H1 (cell line): Measurements from ENCODE around the gene EHBP1. TPM values are rescaled to one million over a fixed set of nuclear protein-coding genes. Genes with fewer than 3 reads are reported as not detected.

Experiments used
- CTCF ChIA-PET: fragments of 300-600 bp; sonication (Branson Sonifier 250); formaldehyde crosslinking; loops from one replicate; lab custom pipeline; 2021; ENCODE audit not compliant: partially characterized antibody; lab: Charles Lee
- POLR2A ChIA-PET: fragments of 300-600 bp; sonication (Branson Sonifier 250); formaldehyde crosslinking; loops from one replicate; lab custom pipeline; 2021; ENCODE audit warnings: inconsistent platforms; ENCODE audit not compliant: partially characterized antibody; lab: Charles Lee
- DNase-seq, 2 experiments: peaks; one replicate each; pipeline versions ENCODE4 v3.0.0 to v3.0.0-alpha.2; 2010 to 2022; ENCODE audit warnings: low spot score in 2 of 2, low read depth in 1 of 2, mixed read lengths in 1 of 2
- FAIRE-seq: peaks from 2 replicates; lab custom pipeline; 2011; peaks lifted over from hg19 to GRCh38; lab: Jason Lieb, UNC
- H2AFZ ChIP-seq: 2 replicates; pipeline ENCODE4 v1.8.1; 2012; ENCODE audit warnings: low read length, inconsistent platforms
- H2AK5ac ChIP-seq: 2 replicates; pipeline ENCODE4 v1.6.1; 2013; ENCODE audit warnings: low read depth, low read length
- H2BK120ac ChIP-seq: replicated peaks from 2 replicates; pipeline ENCODE3; 2013; ENCODE audit warnings: low read depth, low read length, inconsistent platforms
- H2BK12ac ChIP-seq: 2 replicates; pipeline ENCODE4 v1.6.1; 2013; ENCODE audit warnings: low read depth, low read length
- H2BK15ac ChIP-seq: 2 replicates; pipeline ENCODE4 v1.6.1; 2013; ENCODE audit warnings: low read length
- H2BK20ac ChIP-seq: 2 replicates; pipeline ENCODE4 v1.6.1; 2013; ENCODE audit warnings: low read length
- H2BK5ac ChIP-seq: 2 replicates; pipeline ENCODE4 v1.6.1; 2013; ENCODE audit warnings: low read depth, low read length
- H3K14ac ChIP-seq: 2 replicates; pipeline ENCODE4 v1.6.1; 2013; ENCODE audit warnings: inconsistent platforms; ENCODE audit not compliant: insufficient read length
- H3K18ac ChIP-seq: 2 replicates; pipeline ENCODE4 v1.6.1; 2013; ENCODE audit warnings: low read length; ENCODE audit errors: extremely low read depth
- H3K23ac ChIP-seq: 2 replicates; pipeline ENCODE4 v1.6.1; 2013; ENCODE audit warnings: inconsistent platforms; ENCODE audit not compliant: insufficient read length
- H3K23me2 ChIP-seq: 2 replicates; pipeline ENCODE4 v1.6.1; 2013; ENCODE audit warnings: low read depth, low read length
- H3K27ac ChIP-seq: 2 replicates; pipeline ENCODE4 v1.6.1; 2011; ENCODE audit warnings: low read depth, low read length, inconsistent platforms
- H3K27me3 ChIP-seq, 4 experiments: replicated peaks in 1 of 4; 1 replicate in 1 of 4; 2 replicates in 3 of 4; pipeline versions ENCODE4 v1.6.1 to v1.8.1; 2011 to 2013; ENCODE audit warnings: low read length in 3 of 4, mild to moderate bottlenecking in 3 of 4, inconsistent platforms in 2 of 4, mixed read lengths in 2 of 4, moderate library complexity in 1 of 4; ENCODE audit not compliant: control insufficient read depth in 3 of 4, insufficient read depth in 3 of 4; ENCODE audit errors: extremely low read depth in 1 of 4
- H3K36me3 ChIP-seq, 4 experiments: 2 replicates each; pipeline versions ENCODE4 v1.6.1 to v1.8.1; 2011 to 2013; ENCODE audit warnings: mild to moderate bottlenecking in 4 of 4, low read length in 3 of 4, moderate library complexity in 2 of 4, control low read depth in 1 of 4, inconsistent platforms in 1 of 4; ENCODE audit not compliant: insufficient read depth in 4 of 4, control insufficient read depth in 2 of 4
- H3K4ac ChIP-seq: replicated peaks from 2 replicates; pipeline ENCODE3; 2013; ENCODE audit warnings: low read length, low read depth, mixed read lengths, inconsistent platforms; ENCODE audit not compliant: insufficient read length
- H3K4me1 ChIP-seq, 4 experiments: replicated peaks in 1 of 4; 1 replicate in 1 of 4; 2 replicates in 3 of 4; pipeline versions ENCODE4 v1.6.1 to v1.8.1; 2011 to 2013; ENCODE audit warnings: low read length in 3 of 4, inconsistent platforms in 2 of 4, mixed read lengths in 1 of 4; ENCODE audit not compliant: insufficient read depth in 4 of 4, control insufficient read depth in 3 of 4
- H3K4me2 ChIP-seq, 2 experiments: 2 replicates each; pipeline versions ENCODE4 v1.6.1 to v1.8.1; 2011 to 2013; ENCODE audit warnings: low read depth in 2 of 2, low read length in 2 of 2, control low read depth in 1 of 2, inconsistent platforms in 1 of 2, mild to moderate bottlenecking in 1 of 2; ENCODE audit not compliant: insufficient read depth in 1 of 2
- H3K4me3 ChIP-seq, 4 experiments: fragments of 200-600, 300-600 bp in 1 of 4; sonication (generic), shearing (Covaris generic), sonication (Bioruptor Twin) in 1 of 4; 2 replicates each; pipeline versions ENCODE4 v1.5.1 to v1.8.1; 2011 to 2016; ENCODE audit warnings: low read length in 4 of 4, low read depth in 3 of 4, control low read depth in 2 of 4, inconsistent platforms in 2 of 4, mild to moderate bottlenecking in 2 of 4, mixed read lengths in 1 of 4, moderate library complexity in 1 of 4; ENCODE audit not compliant: insufficient read depth in 2 of 4; ENCODE audit errors: extremely low read depth in 1 of 4
- H3K56ac ChIP-seq: replicated peaks from 2 replicates; pipeline ENCODE3; 2013; ENCODE audit warnings: low read depth, mild to moderate bottlenecking, mixed read lengths, low read length, inconsistent platforms; ENCODE audit not compliant: insufficient read length
- H3K79me1 ChIP-seq: 2 replicates; pipeline ENCODE4 v1.6.1; 2013; ENCODE audit warnings: low read depth, low read length, control low read depth
- H3K79me2 ChIP-seq, 2 experiments: 2 replicates each; pipeline versions ENCODE4 v1.6.1 to v1.8.1; 2012 to 2013; ENCODE audit warnings: low read length in 2 of 2, mild to moderate bottlenecking in 2 of 2, inconsistent platforms in 1 of 2; ENCODE audit not compliant: insufficient read depth in 2 of 2, control insufficient read depth in 1 of 2
- H3K9ac ChIP-seq, 4 experiments: replicated peaks in 1 of 4; 1 replicate in 1 of 4; 2 replicates in 3 of 4; pipeline versions ENCODE4 v1.6.1 to v1.8.1; 2011 to 2013; ENCODE audit warnings: low read depth in 3 of 4, low read length in 3 of 4, control low read depth in 2 of 4, mild to moderate bottlenecking in 2 of 4, moderate library complexity in 2 of 4, inconsistent platforms in 1 of 4; ENCODE audit errors: extremely low read depth in 1 of 4
- H3K9me3 ChIP-seq, 2 experiments: 2 replicates each; pipeline versions ENCODE4 v1.6.1 to v1.8.1; 2012 to 2013; ENCODE audit warnings: mild to moderate bottlenecking in 2 of 2, moderate library complexity in 2 of 2, control low read depth in 1 of 2, inconsistent platforms in 1 of 2, low read depth in 1 of 2, low read length in 1 of 2, mixed read lengths in 1 of 2; ENCODE audit not compliant: insufficient read depth in 2 of 2
- H4K20me1 ChIP-seq, 2 experiments: replicated peaks in 1 of 2; 2 replicates each; pipeline versions ENCODE3 to v1.8.1; 2011 to 2013; ENCODE audit warnings: inconsistent platforms in 2 of 2, low read length in 2 of 2, mild to moderate bottlenecking in 1 of 2; ENCODE audit not compliant: insufficient read depth in 2 of 2, control insufficient read depth in 1 of 2
- H4K5ac ChIP-seq: 2 replicates; pipeline ENCODE4 v1.6.1; 2013; ENCODE audit warnings: low read length, low read depth, mixed read lengths, inconsistent platforms; ENCODE audit not compliant: insufficient read length
- H4K8ac ChIP-seq: 2 replicates; pipeline ENCODE4 v1.8.0; 2013; ENCODE audit warnings: mild to moderate bottlenecking, moderate library complexity, low read length, inconsistent platforms; ENCODE audit not compliant: insufficient read depth; ENCODE audit errors: extremely low read depth
- H4K91ac ChIP-seq: replicated peaks from 2 replicates; pipeline ENCODE3; 2013; ENCODE audit warnings: low read length, mixed read lengths, inconsistent platforms; ENCODE audit not compliant: insufficient read length
- ATF3 ChIP-seq: IDR thresholded peaks from 2 replicates; pipeline ENCODE4 v1.6.1; 2011; ENCODE audit warnings: low read depth, mild to moderate bottlenecking, low read length; ENCODE audit not compliant: insufficient read depth
- BCL11A ChIP-seq, 2 experiments: IDR thresholded peaks; one replicate each; pipeline ENCODE4 v1.6.1; 2011; ENCODE audit warnings: low read depth in 2 of 2, low read length in 2 of 2, mild to moderate bottlenecking in 2 of 2
- CEBPB ChIP-seq: IDR thresholded peaks from 2 replicates; pipeline ENCODE4 v1.6.1; 2012; ENCODE audit warnings: low read depth, low read length
- EGR1 ChIP-seq: IDR thresholded peaks from 2 replicates; pipeline ENCODE4 v1.6.1; 2011; ENCODE audit warnings: low read depth, low read length, borderline replicate concordance
- HDAC6 ChIP-seq: IDR thresholded peaks from one replicate; pipeline ENCODE4 v1.7.1; 2012; ENCODE audit warnings: low read depth, mild to moderate bottlenecking, inconsistent platforms, low read length, moderate library complexity
- KDM5A ChIP-seq: fragments of 200-600 bp; IDR thresholded peaks from 2 replicates; pipeline ENCODE4 v1.7.1; 2012; ENCODE audit warnings: mild to moderate bottlenecking, low read length, inconsistent platforms, mixed read lengths
- NRF1 ChIP-seq: IDR thresholded peaks from 2 replicates; pipeline ENCODE4 v1.6.1; 2011; ENCODE audit warnings: mild to moderate bottlenecking, low read depth, low read length, improper control_type of control experiment
- PHF8 ChIP-seq: fragments of 200-600 bp; sonication (generic); conservative IDR thresholded peaks from 2 replicates; pipeline ENCODE4 v1.7.1; 2012; ENCODE audit warnings: low read depth, mild to moderate bottlenecking, inconsistent platforms, low read length, moderate library complexity
- POLR2A ChIP-seq, 2 experiments: IDR thresholded peaks; 1 replicate in 1 of 2; 2 replicates in 1 of 2; pipeline ENCODE4 v1.6.1; 2011; ENCODE audit warnings: low read depth in 2 of 2, low read length in 2 of 2, mild to moderate bottlenecking in 2 of 2; ENCODE audit errors: control extremely low read depth in 1 of 2
- RBBP5 ChIP-seq: IDR thresholded peaks from 2 replicates; pipeline ENCODE4 v1.7.1; 2012; ENCODE audit warnings: low read depth, mild to moderate bottlenecking, inconsistent platforms, low read length, moderate library complexity, borderline replicate concordance
- TAF1 ChIP-seq: IDR thresholded peaks from 2 replicates; pipeline ENCODE4 v1.6.1; 2011; ENCODE audit warnings: mild to moderate bottlenecking, low read depth, low read length
- USF2 ChIP-seq: IDR thresholded peaks from 2 replicates; pipeline ENCODE4 v1.6.1; 2011; ENCODE audit warnings: low read length, improper control_type of control experiment
- YY1 ChIP-seq: IDR thresholded peaks from 2 replicates; pipeline ENCODE4 v1.6.1; 2011; ENCODE audit warnings: low read depth, mild to moderate bottlenecking, low read length
- polyA plus RNA-seq, 7 experiments: library from polyadenylated mRNA; depleted of rRNA in 3 of 7; stranded (reverse) in 5 of 7; unstranded in 2 of 7; fragments of >200 nt in 5 of 7; fragments of 200-250 nt in 2 of 7; gene quantifications; 1 replicate in 5 of 7; 2 replicates in 1 of 7; 4 replicates in 1 of 7; pipeline versions ENCODE4 v1.2.1 to v1.2.3, GENCODE V29; 2011 to 2013; ENCODE audit warnings: missing spikeins in 2 of 7, mixed read lengths in 2 of 7
- total RNA-seq: library from RNA; stranded (reverse); fragmentation: NEBNext Ultra II Directional; extraction: Animal tissue kit (Norgen Biotek cat#: 25700); gene quantifications from 2 replicates; pipeline ENCODE4 v1.2.1, GENCODE V29; 2021

Gene EHBP1
- total and polyA plus RNA-seq, 2 of the 8 experiments (the other 6 are each of a cell fraction or from before 2014, with no cell fraction given), result 12.0 to 64.1 TPM

GRCh38 chr2:62895632-62896009, 190.1 kb downstream of the EHBP1 start:
- H3K4me1 ChIP-seq, result no peaks in the 10 kb centered on the region
- H4K5ac ChIP-seq, result no peak overlapping the region
- no peaks in the 10 kb centered on the region for H3K9me3 ChIP-seq
- no peak overlapping the region for H3K14ac ChIP-seq
- H4K20me1 ChIP-seq, result no peaks in the 10 kb centered on the region
- DNase-seq (no peak), FAIRE-seq (no peak)
- no peak overlapping the region for H3K23ac ChIP-seq
- no peaks in the 10 kb centered on the region for H3K23me2 ChIP-seq
- POLR2A ChIA-PET, result no interaction called here
- H2BK5ac ChIP-seq, result no peak overlapping the region
- H3K56ac ChIP-seq, result no peak overlapping the region
- H2AK5ac ChIP-seq, result no peak overlapping the region
- H2BK12ac ChIP-seq, result no peak overlapping the region
- no peak overlapping the region for H2AFZ ChIP-seq
- no peak overlapping the region for H4K91ac ChIP-seq
- CTCF ChIA-PET, result interaction anchor here (0.9 kb wide), 1 partner anchor 438 kb away, joined by 3 read pairs; no protein-coding TSS in a partner anchor
- no peak overlapping the region for H3K9ac ChIP-seq
- H2BK20ac ChIP-seq, result no peak overlapping the region
- no peak overlapping the region for H3K4me2 ChIP-seq
- no peak overlapping the region for H2BK120ac ChIP-seq
- H3K36me3 ChIP-seq, result no peaks in the 10 kb centered on the region
- H4K8ac ChIP-seq, result no peak overlapping the region
- no peak overlapping the region for H3K4me3 ChIP-seq
- no peaks in the 10 kb centered on the region for H3K79me1 ChIP-seq
- no peaks in the 10 kb centered on the region for H3K79me2 ChIP-seq
- H3K27ac ChIP-seq, result no peak overlapping the region
- no peak overlapping the region for H3K18ac ChIP-seq
- no peaks in the 10 kb centered on the region for H3K27me3 ChIP-seq
- H2BK15ac ChIP-seq, result no peak overlapping the region
- no peak overlapping the region for H3K4ac ChIP-seq
- TF ChIP-seq USF2 (no peak), PHF8 (no peak), POLR2A (IDR thresholded peaks at IDR 0.05; ENCODE audit: control extremely low read depth in 1 of 2, low read depth in 2 of 2, low read length in 2 of 2) (no peak), KDM5A (no peak), RBBP5 (no peak), BCL11A (IDR thresholded peaks at IDR 0.05; ENCODE audit: low read depth in 2 of 2, low read length in 2 of 2) (no peak), ATF3 (no peak), EGR1 (no peak), CEBPB (no peak), TAF1 (no peak), HDAC6 (no peak), YY1 (no peak), NRF1 (no peak)
